ENCODE data around the gene ZIC1. TPM values are rescaled to one million over a fixed set of nuclear protein-coding genes. Genes with fewer than 3 reads are reported as not detected.

The ZIC1 gene
- total RNA-seq, 1 donor from 2014 or later: not detected

DNA sequence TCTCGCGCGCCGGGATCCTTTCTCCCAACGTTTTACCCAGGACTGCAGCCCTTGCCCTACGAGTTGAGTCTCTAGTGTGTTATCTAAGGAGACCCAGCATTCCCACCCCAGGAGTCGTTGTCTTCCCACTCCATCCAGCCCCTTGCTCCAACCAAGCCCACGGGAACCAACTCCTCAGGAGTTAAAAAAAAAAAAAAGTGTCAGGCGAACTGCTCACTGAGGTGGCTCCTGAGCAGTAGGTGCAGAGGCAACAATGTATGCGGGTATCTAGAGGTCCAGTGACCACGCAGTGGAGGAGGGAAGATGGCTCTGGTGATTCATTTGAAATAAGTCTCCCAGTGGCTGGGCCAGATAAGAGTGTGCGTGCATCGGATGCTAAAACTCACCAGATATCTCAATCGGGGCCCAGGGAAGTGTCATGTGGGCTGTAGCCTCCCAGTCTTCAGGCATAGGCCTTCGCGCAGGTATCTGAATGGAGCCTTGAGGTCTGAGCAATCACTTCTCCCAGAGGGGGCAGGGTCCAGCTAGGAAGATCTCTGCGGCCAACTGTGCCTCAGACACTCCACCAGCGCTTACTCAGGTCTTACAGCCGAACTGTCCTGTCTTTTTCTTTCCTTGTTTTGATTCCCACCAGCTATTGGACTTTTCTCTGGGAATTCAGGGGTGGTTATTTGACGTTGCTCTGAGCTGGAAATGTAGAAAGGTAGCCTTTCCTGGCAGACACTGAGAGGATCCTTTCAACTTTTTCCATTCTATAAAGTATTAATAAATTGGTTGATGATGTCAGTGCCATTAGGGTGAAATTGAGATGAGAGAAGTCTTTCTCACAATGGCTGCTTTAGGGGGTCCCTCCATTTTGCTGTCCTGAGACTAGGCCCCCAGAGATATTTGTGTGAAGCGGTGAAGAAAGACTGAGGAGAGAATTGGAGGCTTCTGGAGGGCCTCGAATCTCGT is 23.8 kb upstream of the ZIC1 start:
- Mint-ChIP-seq H3K4me3 (ENCODE audit: unreplicated experiment) (no peak overlapping the region), H3K27me3 (ENCODE audit: unreplicated experiment) (peaks cover 55% of the 10 kb centered on the region), H3K9me3 (ENCODE audit: unreplicated experiment) (peaks cover 12% of the 10 kb centered on the region), H3K27ac (ENCODE audit: unreplicated experiment) (no peak overlapping the region), H3K36me3 (ENCODE audit: unreplicated experiment) (no peaks in the 10 kb centered on the region), H3K4me1 (ENCODE audit: low read depth, unreplicated experiment) (no peaks in the 10 kb centered on the region)
- DNase-seq: no peak
- no peak for TF ChIP-seq CTCF (IDR thresholded peaks at IDR 0.05; ENCODE audit: partially characterized antibody, unreplicated experiment)

DNA sequence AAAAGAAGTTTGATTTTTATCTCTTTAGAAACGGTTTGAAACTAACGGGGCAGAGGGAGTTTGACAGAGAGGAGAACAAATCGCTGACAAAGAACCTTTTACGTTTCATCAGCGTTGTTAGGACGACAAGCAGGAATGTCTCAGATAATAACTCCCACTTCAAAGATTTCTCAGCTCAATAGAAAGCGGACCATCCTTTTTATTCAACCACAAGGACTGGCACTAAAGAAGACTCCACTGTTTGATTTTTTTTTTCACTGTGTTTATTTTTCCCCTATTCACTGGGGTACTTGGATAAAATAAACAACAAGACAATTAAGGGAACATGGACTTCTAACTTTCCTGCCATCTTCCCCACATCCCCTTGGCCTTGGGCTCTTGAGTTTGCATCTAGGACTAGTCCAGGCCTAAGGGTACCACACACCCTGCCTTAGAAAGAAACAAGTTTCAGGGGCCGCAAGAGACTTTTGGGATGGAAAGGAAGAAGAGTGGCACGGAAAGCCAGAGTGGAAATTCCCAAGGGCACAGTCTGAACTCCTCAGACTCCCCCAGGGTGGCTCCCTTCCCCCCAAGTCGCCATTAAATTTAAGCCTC is 21.8 kb upstream of the ZIC1 start:
- peaks cover 3% of the 10 kb centered on the region for H3K4me1 Mint-ChIP-seq (ENCODE audit: low read depth, unreplicated experiment)
- peaks cover 13% of the 10 kb centered on the region for H3K9me3 Mint-ChIP-seq (ENCODE audit: unreplicated experiment)
- no peak for TF ChIP-seq CTCF (IDR thresholded peaks at IDR 0.05; ENCODE audit: partially characterized antibody, unreplicated experiment)
- H3K27ac Mint-ChIP-seq (ENCODE audit: unreplicated experiment): no peak overlapping the region
- DNase-seq: no peak
- peaks cover 65% of the 10 kb centered on the region for H3K27me3 Mint-ChIP-seq (ENCODE audit: unreplicated experiment)
- no peak overlapping the region for H3K4me3 Mint-ChIP-seq (ENCODE audit: unreplicated experiment)
- no peaks in the 10 kb centered on the region for H3K36me3 Mint-ChIP-seq (ENCODE audit: unreplicated experiment)

- Mint-ChIP-seq H3K4me1 (ENCODE audit: low read depth, unreplicated experiment) (peaks cover 8% of the 10 kb centered on the region), H3K9me3 (ENCODE audit: unreplicated experiment) (peaks cover 16% of the 10 kb centered on the region), H3K27ac (ENCODE audit: unreplicated experiment) (no peak overlapping the region), H3K36me3 (ENCODE audit: unreplicated experiment) (no peaks in the 10 kb centered on the region), H3K4me3 (ENCODE audit: unreplicated experiment) (peak overlapping the region; percentile 4), H3K27me3 (ENCODE audit: unreplicated experiment) (peaks cover 71% of the 10 kb centered on the region)
- no peak for TF ChIP-seq CTCF (IDR thresholded peaks at IDR 0.05; ENCODE audit: partially characterized antibody, unreplicated experiment)
- no peak for DNase-seq
These were observed 21.1 kb upstream of the ZIC1 start for GRCh38 chr3:147387885-147388699.

GRCh38 chr3:147388700-147389580 is 20.2 kb upstream of the ZIC1 start:
- no peak overlapping the region for H3K4me3 Mint-ChIP-seq (ENCODE audit: unreplicated experiment)
- H3K9me3 Mint-ChIP-seq (ENCODE audit: unreplicated experiment): peaks cover 18% of the 10 kb centered on the region
- no peak for DNase-seq
- peaks cover 10% of the 10 kb centered on the region for H3K4me1 Mint-ChIP-seq (ENCODE audit: low read depth, unreplicated experiment)
- H3K27me3 Mint-ChIP-seq (ENCODE audit: unreplicated experiment): peaks cover 71% of the 10 kb centered on the region
- peak overlapping the region; percentile 59 for H3K27ac Mint-ChIP-seq (ENCODE audit: unreplicated experiment)
- TF ChIP-seq CTCF (IDR thresholded peaks at IDR 0.05; ENCODE audit: partially characterized antibody, unreplicated experiment): no peak
- H3K36me3 Mint-ChIP-seq (ENCODE audit: unreplicated experiment): no peaks in the 10 kb centered on the region

All from glutamatergic neuron (in vitro differentiated cells).